Fibroblast of mammary gland (primary cell): ENCODE results near the gene DVL1.

Experiments used
- DNase-seq: peaks from one replicate; pipeline ENCODE4 v3.0.0-alpha.2; 2010; ENCODE audit warnings: low read depth
- H3K4me3 ChIP-seq: 2 replicates; pipeline ENCODE4 v1.5.1; 2011; ENCODE audit warnings: low read depth, mild to moderate bottlenecking, low read length, moderate library complexity; ENCODE audit not compliant: control insufficient read depth
- CTCF ChIP-seq: conservative IDR thresholded peaks from 2 replicates; pipeline ENCODE4 v1.5.1; 2011; ENCODE audit warnings: low read depth, low read length, inconsistent platforms; ENCODE audit not compliant: control insufficient read depth, insufficient read depth

Gene DVL1

GRCh38 chr1:1340185-1340584 is 9.0 kb downstream of the DVL1 start:
- no peak overlapping the region for H3K4me3 ChIP-seq
- no peak for DNase-seq
- TF ChIP-seq CTCF: no peak

DNA sequence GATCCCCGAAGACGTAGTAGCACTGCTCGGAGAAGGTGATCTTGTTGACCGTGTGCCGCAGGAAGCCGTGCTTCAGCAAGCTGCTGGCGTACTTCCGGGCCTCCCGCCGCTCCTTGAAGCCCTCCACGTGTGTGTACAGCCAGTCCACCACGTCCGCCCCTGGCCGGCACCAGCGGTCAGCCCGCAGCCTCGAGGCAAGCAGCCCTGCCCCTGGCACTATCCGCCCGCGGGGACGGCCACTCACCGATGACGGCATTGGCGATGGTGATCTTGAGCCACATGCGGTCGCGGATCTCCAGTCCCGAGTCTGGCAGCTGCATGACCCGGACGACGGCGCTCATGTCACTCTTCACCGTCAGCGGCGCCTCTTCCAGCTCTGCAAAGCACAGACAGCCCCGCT is 10.9 kb downstream of the DVL1 start:
- no peak for DNase-seq
- no peak for TF ChIP-seq CTCF
- no peak overlapping the region for H3K4me3 ChIP-seq

GRCh38 chr1:1337793-1338147 is 11.4 kb downstream of the DVL1 start:
- DNase-seq: no peak
- no peak overlapping the region for H3K4me3 ChIP-seq
- TF ChIP-seq CTCF: no peak

- TF ChIP-seq CTCF: no peak
- DNase-seq: no peak
Observed at GRCh38 chr1:1336931-1337792, 12.1 kb downstream of the DVL1 start.

DNA sequence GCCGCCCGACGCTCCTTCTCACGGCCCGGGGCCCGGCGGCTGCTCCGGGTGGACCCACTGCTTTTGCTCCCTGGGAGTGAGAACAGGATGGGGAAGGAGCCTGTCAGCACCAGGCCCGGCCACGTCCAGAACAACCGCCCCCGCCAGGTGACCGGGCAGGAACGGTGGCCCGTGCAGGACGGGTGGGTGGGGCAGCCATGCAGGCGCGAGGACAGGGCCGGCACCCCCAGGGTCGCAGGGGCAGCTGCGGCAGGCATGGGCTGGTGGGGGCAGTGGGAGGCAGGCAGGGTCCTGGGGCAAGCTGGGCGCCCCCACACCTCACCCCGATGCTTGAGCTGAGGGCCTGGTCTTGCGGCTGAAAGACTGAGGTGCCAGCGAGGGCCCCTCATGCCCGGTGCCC is 12.8 kb downstream of the DVL1 start:
- DNase-seq: no peak
- no peak overlapping the region for H3K4me3 ChIP-seq
- no peak for TF ChIP-seq CTCF

More at GRCh38 chr1:1336931-1337792, 12.1 kb downstream of the DVL1 start:
- H3K4me3 ChIP-seq: no peak overlapping the region

- DNase-seq: no peak
- H3K4me3 ChIP-seq: no peak overlapping the region
- no peak for TF ChIP-seq CTCF
Observed at GRCh38 chr1:1335792-1336248, 13.4 kb downstream of the DVL1 start.
